ENCODE results near the gene ZNF48. TPM values are rescaled to one million over a fixed set of nuclear protein-coding genes. Genes with fewer than 3 reads are reported as not detected.

The ZNF48 gene
- polyA plus RNA-seq, 1 donor from 2014 or later = 42.3 TPM

DNA sequence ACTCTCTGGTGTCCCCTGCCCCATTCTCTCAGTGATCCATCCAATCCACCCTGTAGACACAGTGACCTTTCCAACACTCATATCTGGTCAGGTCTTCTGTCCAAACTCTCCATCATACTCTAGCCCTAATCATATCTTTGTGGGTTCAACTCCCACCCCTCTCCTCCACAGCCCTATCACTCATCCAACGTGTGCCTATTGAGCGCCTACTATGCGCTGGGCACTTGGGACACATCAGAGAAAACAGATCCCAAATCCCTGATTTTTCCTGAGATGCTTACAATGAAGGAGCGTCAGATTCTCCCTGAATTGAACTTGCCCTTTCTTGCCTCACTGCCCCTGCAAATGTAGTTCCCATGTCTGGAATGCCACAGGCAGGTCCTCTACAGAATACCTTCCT lies 32.8 kb downstream of the ZNF48 start:
- H3K27me3 ChIP-seq (ENCODE audit: insufficient read depth, low read depth, low read length) = no peaks in the 10 kb centered on the region
- H3K36me3 ChIP-seq (ENCODE audit: insufficient read depth, low read length) = no peaks in the 10 kb centered on the region
- no peak overlapping the region for H3K4me2 ChIP-seq (ENCODE audit: low read length)
- H3K79me2 ChIP-seq (replicated peaks; ENCODE audit: insufficient read depth, low read length) = no peaks in the 10 kb centered on the region
- H3K4me3 ChIP-seq (ENCODE audit: low read length) = no peak overlapping the region
- H3K27ac ChIP-seq (ENCODE audit: low read length) = no peak overlapping the region
- H3K9me3 ChIP-seq (ENCODE audit: low read length) = no peaks in the 10 kb centered on the region
- H4K20me1 ChIP-seq (ENCODE audit: insufficient read depth) = no peaks in the 10 kb centered on the region
- H3K9me2 ChIP-seq (ENCODE audit: insufficient read depth, low read length) = no peaks in the 10 kb centered on the region
- no peak overlapping the region for H3K9ac ChIP-seq (ENCODE audit: low read length)
- no peak overlapping the region for H2AFZ ChIP-seq (ENCODE audit: low read depth, low read length)
- TF ChIP-seq EZH2 (IDR thresholded peaks at IDR 0.05; ENCODE audit: borderline replicate concordance, insufficient read depth, low read length, poor library complexity, severe bottlenecking) = no peak
- no peak for TF ChIP-seq EP300 (conservative IDR thresholded peaks at IDR 0.05; ENCODE audit: poor library complexity, severe bottlenecking)
- TF ChIP-seq, protein P1, sequence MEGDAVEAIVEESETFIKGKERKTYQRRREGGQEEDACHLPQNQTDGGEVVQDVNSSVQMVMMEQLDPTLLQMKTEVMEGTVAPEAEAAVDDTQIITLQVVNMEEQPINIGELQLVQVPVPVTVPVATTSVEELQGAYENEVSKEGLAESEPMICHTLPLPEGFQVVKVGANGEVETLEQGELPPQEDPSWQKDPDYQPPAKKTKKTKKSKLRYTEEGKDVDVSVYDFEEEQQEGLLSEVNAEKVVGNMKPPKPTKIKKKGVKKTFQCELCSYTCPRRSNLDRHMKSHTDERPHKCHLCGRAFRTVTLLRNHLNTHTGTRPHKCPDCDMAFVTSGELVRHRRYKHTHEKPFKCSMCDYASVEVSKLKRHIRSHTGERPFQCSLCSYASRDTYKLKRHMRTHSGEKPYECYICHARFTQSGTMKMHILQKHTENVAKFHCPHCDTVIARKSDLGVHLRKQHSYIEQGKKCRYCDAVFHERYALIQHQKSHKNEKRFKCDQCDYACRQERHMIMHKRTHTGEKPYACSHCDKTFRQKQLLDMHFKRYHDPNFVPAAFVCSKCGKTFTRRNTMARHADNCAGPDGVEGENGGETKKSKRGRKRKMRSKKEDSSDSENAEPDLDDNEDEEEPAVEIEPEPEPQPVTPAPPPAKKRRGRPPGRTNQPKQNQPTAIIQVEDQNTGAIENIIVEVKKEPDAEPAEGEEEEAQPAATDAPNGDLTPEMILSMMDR (IDR thresholded peaks at IDR 0.05; ENCODE audit: poor library complexity, severe bottlenecking) = no peak
- TF ChIP-seq SMC3 (conservative IDR thresholded peaks at IDR 0.05; ENCODE audit: poor library complexity) = no peak
- no peak for TF ChIP-seq POLR2AphosphoS5 (IDR thresholded peaks at IDR 0.05)
- TF ChIP-seq TAF1 (IDR thresholded peaks at IDR 0.05; ENCODE audit: low read depth) = no peak
- no peak for TF ChIP-seq RAD21 (conservative IDR thresholded peaks at IDR 0.05)
- TF ChIP-seq, protein P2, sequence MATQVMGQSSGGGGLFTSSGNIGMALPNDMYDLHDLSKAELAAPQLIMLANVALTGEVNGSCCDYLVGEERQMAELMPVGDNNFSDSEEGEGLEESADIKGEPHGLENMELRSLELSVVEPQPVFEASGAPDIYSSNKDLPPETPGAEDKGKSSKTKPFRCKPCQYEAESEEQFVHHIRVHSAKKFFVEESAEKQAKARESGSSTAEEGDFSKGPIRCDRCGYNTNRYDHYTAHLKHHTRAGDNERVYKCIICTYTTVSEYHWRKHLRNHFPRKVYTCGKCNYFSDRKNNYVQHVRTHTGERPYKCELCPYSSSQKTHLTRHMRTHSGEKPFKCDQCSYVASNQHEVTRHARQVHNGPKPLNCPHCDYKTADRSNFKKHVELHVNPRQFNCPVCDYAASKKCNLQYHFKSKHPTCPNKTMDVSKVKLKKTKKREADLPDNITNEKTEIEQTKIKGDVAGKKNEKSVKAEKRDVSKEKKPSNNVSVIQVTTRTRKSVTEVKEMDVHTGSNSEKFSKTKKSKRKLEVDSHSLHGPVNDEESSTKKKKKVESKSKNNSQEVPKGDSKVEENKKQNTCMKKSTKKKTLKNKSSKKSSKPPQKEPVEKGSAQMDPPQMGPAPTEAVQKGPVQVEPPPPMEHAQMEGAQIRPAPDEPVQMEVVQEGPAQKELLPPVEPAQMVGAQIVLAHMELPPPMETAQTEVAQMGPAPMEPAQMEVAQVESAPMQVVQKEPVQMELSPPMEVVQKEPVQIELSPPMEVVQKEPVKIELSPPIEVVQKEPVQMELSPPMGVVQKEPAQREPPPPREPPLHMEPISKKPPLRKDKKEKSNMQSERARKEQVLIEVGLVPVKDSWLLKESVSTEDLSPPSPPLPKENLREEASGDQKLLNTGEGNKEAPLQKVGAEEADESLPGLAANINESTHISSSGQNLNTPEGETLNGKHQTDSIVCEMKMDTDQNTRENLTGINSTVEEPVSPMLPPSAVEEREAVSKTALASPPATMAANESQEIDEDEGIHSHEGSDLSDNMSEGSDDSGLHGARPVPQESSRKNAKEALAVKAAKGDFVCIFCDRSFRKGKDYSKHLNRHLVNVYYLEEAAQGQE (IDR thresholded peaks at IDR 0.05; ENCODE audit: borderline replicate concordance) = no peak
- TF ChIP-seq MXI1 (conservative IDR thresholded peaks at IDR 0.05; ENCODE audit: poor library complexity, severe bottlenecking) = no peak
- H3F3A ChIP-seq (ENCODE audit: insufficient read depth, low read length, poor library complexity, severe bottlenecking) = no peaks in the 10 kb centered on the region

DNA sequence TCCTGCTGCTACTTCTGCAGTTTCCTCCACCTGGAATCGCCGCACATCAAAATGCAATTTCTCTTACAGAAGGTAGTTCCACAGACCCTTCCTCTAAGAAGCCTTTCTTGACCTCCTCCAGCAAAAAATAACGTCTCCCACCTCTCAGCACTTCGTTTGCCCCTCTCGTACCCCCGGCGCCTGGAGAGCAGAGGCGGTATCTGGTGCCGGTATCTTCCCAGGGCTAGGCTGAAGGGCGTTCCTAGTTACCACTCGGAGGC lies 34.1 kb downstream of the ZNF48 start:
- H3K9ac ChIP-seq (ENCODE audit: low read length) = peak overlapping the region; percentile 59
- H4K20me1 ChIP-seq (ENCODE audit: insufficient read depth) = no peaks in the 10 kb centered on the region
- no peaks in the 10 kb centered on the region for H3K27me3 ChIP-seq (ENCODE audit: insufficient read depth, low read depth, low read length)
- no peak overlapping the region for H3K27ac ChIP-seq (ENCODE audit: low read length)
- no peaks in the 10 kb centered on the region for H3F3A ChIP-seq (ENCODE audit: insufficient read depth, low read length, poor library complexity, severe bottlenecking)
- no peaks in the 10 kb centered on the region for H3K36me3 ChIP-seq (ENCODE audit: insufficient read depth, low read length)
- H2AFZ ChIP-seq (ENCODE audit: low read depth, low read length) = peak overlapping the region; percentile 62
- peak overlapping the region; percentile 74 for H3K4me3 ChIP-seq (ENCODE audit: low read length)
- H3K79me2 ChIP-seq (replicated peaks; ENCODE audit: insufficient read depth, low read length) = no peaks in the 10 kb centered on the region
- H3K9me2 ChIP-seq (ENCODE audit: insufficient read depth, low read length) = no peaks in the 10 kb centered on the region
- no peak for TF ChIP-seq EP300 (conservative IDR thresholded peaks at IDR 0.05; ENCODE audit: poor library complexity, severe bottlenecking)
- TF ChIP-seq SMC3 (conservative IDR thresholded peaks at IDR 0.05; ENCODE audit: poor library complexity) = no peak
- no peak for TF ChIP-seq POLR2AphosphoS5 (IDR thresholded peaks at IDR 0.05)
- TF ChIP-seq, protein P2 (IDR thresholded peaks at IDR 0.05; ENCODE audit: borderline replicate concordance) = no peak
- TF ChIP-seq TAF1 (IDR thresholded peaks at IDR 0.05; ENCODE audit: low read depth) = no peak
- no peak for TF ChIP-seq EZH2 (IDR thresholded peaks at IDR 0.05; ENCODE audit: borderline replicate concordance, insufficient read depth, low read length, poor library complexity, severe bottlenecking)
- no peak for TF ChIP-seq RAD21 (conservative IDR thresholded peaks at IDR 0.05)
- TF ChIP-seq, protein P1 (IDR thresholded peaks at IDR 0.05; ENCODE audit: poor library complexity, severe bottlenecking) = no peak
- no peak for TF ChIP-seq MXI1 (conservative IDR thresholded peaks at IDR 0.05; ENCODE audit: poor library complexity, severe bottlenecking)
- no peaks in the 10 kb centered on the region for H3K9me3 ChIP-seq (ENCODE audit: low read length)
- H3K4me2 ChIP-seq (ENCODE audit: low read length) = peak overlapping the region; percentile 71
